H9 (cell line): ENCODE results near the gene TREML2. TPM values are rescaled to one million over a fixed set of nuclear protein-coding genes. Genes with fewer than 3 reads are reported as not detected.

Experiments
- DNase-seq: peaks from one replicate; pipeline ENCODE4 v3.0.0-alpha.2; 2017
- H2AFZ ChIP-seq: one replicate; pipeline ENCODE4 v1.6.1; 2013; ENCODE audit warnings: mild to moderate bottlenecking, low read length, control low read depth, moderate library complexity
- H2AK5ac ChIP-seq: 2 replicates; pipeline ENCODE4 v1.6.1; 2013; ENCODE audit warnings: low read length, control low read depth, mixed read lengths; ENCODE audit not compliant: insufficient read length
- H2BK120ac ChIP-seq: one replicate; pipeline ENCODE4 v1.6.1; 2013; ENCODE audit warnings: low read depth, mild to moderate bottlenecking, low read length, control low read depth, inconsistent platforms; ENCODE audit not compliant: poor library complexity, severe bottlenecking
- H2BK12ac ChIP-seq: 2 replicates; pipeline ENCODE4 v1.6.1; 2013; ENCODE audit warnings: low read length, control low read depth, mixed read lengths, low read depth; ENCODE audit not compliant: insufficient read length
- H2BK15ac ChIP-seq: 2 replicates; pipeline ENCODE4 v1.6.1; 2013; ENCODE audit warnings: low read depth, low read length, control low read depth
- H2BK20ac ChIP-seq: one replicate; pipeline ENCODE4 v1.6.1; 2013; ENCODE audit warnings: low read depth, mild to moderate bottlenecking, low read length, control low read depth, inconsistent platforms; ENCODE audit not compliant: poor library complexity, severe bottlenecking
- H2BK5ac ChIP-seq: 2 replicates; pipeline ENCODE4 v1.6.1; 2013; ENCODE audit warnings: low read length, control low read depth, mixed read lengths; ENCODE audit not compliant: insufficient read length
- H3K14ac ChIP-seq: 2 replicates; pipeline ENCODE4 v1.6.1; 2013; ENCODE audit warnings: low read length, control low read depth; ENCODE audit not compliant: insufficient read depth
- H3K18ac ChIP-seq: 2 replicates; pipeline ENCODE4 v1.6.1; 2013; ENCODE audit warnings: low read depth, mild to moderate bottlenecking, mixed read lengths, low read length, control low read depth; ENCODE audit not compliant: insufficient read length
- H3K23ac ChIP-seq: 2 replicates; pipeline ENCODE4 v1.6.1; 2013; ENCODE audit warnings: low read length, control low read depth, mixed read lengths, low read depth; ENCODE audit not compliant: insufficient read length
- H3K23me2 ChIP-seq: 2 replicates; pipeline ENCODE4 v1.6.1; 2013; ENCODE audit warnings: low read depth, mild to moderate bottlenecking, mixed read lengths, low read length, control low read depth; ENCODE audit not compliant: insufficient read length, poor library complexity, severe bottlenecking
- H3K27ac ChIP-seq: 2 replicates; pipeline ENCODE4 v1.5.1; 2013; ENCODE audit warnings: low read length, control low read depth, mixed read lengths, low read depth; ENCODE audit not compliant: insufficient read length
- H3K27me3 ChIP-seq: 2 replicates; pipeline ENCODE4 v1.6.1; 2013; ENCODE audit warnings: low read length, control low read depth, inconsistent platforms; ENCODE audit not compliant: insufficient read depth
- H3K4ac ChIP-seq: 2 replicates; pipeline ENCODE4 v1.6.1; 2013; ENCODE audit warnings: low read depth, mild to moderate bottlenecking, control low read depth, inconsistent platforms, low read length, moderate library complexity
- H3K4me1 ChIP-seq: 2 replicates; pipeline ENCODE4 v1.6.1; 2013; ENCODE audit warnings: low read length, control low read depth, inconsistent platforms; ENCODE audit not compliant: insufficient read depth
- H3K4me2 ChIP-seq: 2 replicates; pipeline ENCODE4 v1.6.1; 2013; ENCODE audit warnings: low read length, control low read depth, mixed read lengths; ENCODE audit not compliant: insufficient read length, insufficient read depth
- H3K56ac ChIP-seq: 2 replicates; pipeline ENCODE4 v1.6.1; 2013; ENCODE audit warnings: low read depth, mild to moderate bottlenecking, mixed read lengths, low read length, control low read depth; ENCODE audit not compliant: insufficient read length
- H3K79me1 ChIP-seq: 2 replicates; pipeline ENCODE4 v1.6.1; 2013; ENCODE audit warnings: low read depth, mild to moderate bottlenecking, moderate library complexity, low read length, control low read depth, inconsistent platforms; ENCODE audit not compliant: insufficient read depth, poor library complexity, severe bottlenecking
- H3K79me2 ChIP-seq: 2 replicates; pipeline ENCODE4 v1.6.1; 2013; ENCODE audit warnings: low read length, control low read depth, inconsistent platforms; ENCODE audit not compliant: insufficient read depth
- H3K9ac ChIP-seq: 2 replicates; pipeline ENCODE4 v1.6.1; 2013; ENCODE audit warnings: low read length, control low read depth, mixed read lengths; ENCODE audit not compliant: insufficient read length; ENCODE audit errors: extremely low read depth
- H3K9me3 ChIP-seq: one replicate; pipeline ENCODE4 v1.6.1; 2013; ENCODE audit warnings: low read depth, low read length, inconsistent platforms; ENCODE audit not compliant: control insufficient read depth
- H3T11ph ChIP-seq: one replicate; pipeline ENCODE4 v1.6.1; 2013; ENCODE audit warnings: mild to moderate bottlenecking, low read length, control low read depth, inconsistent platforms
- H4K20me1 ChIP-seq: one replicate; pipeline ENCODE4 v1.6.1; 2013; ENCODE audit not compliant: control insufficient read depth, insufficient read length, insufficient read depth
- H4K5ac ChIP-seq: 2 replicates; pipeline ENCODE4 v1.6.1; 2013; ENCODE audit warnings: low read depth, mild to moderate bottlenecking, mixed read lengths, low read length, control low read depth; ENCODE audit not compliant: insufficient read length
- H4K8ac ChIP-seq: replicated peaks from 2 replicates; pipeline ENCODE4 v1.6.1; 2013; ENCODE audit warnings: low read length, control low read depth, mixed read lengths, low read depth; ENCODE audit not compliant: insufficient read length
- H4K91ac ChIP-seq: 2 replicates; pipeline ENCODE4 v1.6.1; 2013; ENCODE audit warnings: low read depth, mild to moderate bottlenecking, moderate library complexity, mixed read lengths, low read length, control low read depth; ENCODE audit not compliant: insufficient read length
- H3K27ac Mint-ChIP-seq, 3 experiments: 2 replicates in 2 of 3; 3 replicates in 1 of 3; pipeline ENCODE4 v1.8.0; 2020 to 2021; ENCODE audit warnings: mixed read lengths in 3 of 3, mild to moderate bottlenecking in 1 of 3, moderate library complexity in 1 of 3
- H3K27me3 Mint-ChIP-seq: 2 replicates; pipeline ENCODE4 v1.8.0; 2021; ENCODE audit warnings: low read depth, mild to moderate bottlenecking, moderate library complexity, mixed read lengths
- H3K36me3 Mint-ChIP-seq, 3 experiments: 2 replicates in 2 of 3; 3 replicates in 1 of 3; pipeline ENCODE4 v1.8.0; 2020 to 2021; ENCODE audit warnings: low read depth in 3 of 3, mixed read lengths in 3 of 3; ENCODE audit not compliant: insufficient read depth in 1 of 3
- H3K4me1 Mint-ChIP-seq, 2 experiments: 2 replicates each; pipeline ENCODE4 v1.8.0; 2020; ENCODE audit warnings: mixed read lengths in 2 of 2
- H3K4me3 Mint-ChIP-seq, 2 experiments: 2 replicates in 1 of 2; 3 replicates in 1 of 2; pipeline ENCODE4 v1.8.0; 2020 to 2021; ENCODE audit warnings: mild to moderate bottlenecking in 2 of 2, mixed read lengths in 2 of 2, moderate library complexity in 1 of 2
- H3K9me3 Mint-ChIP-seq, 2 experiments: 2 replicates in 1 of 2; 3 replicates in 1 of 2; pipeline ENCODE4 v1.8.0; 2020; ENCODE audit warnings: mild to moderate bottlenecking in 2 of 2, mixed read lengths in 2 of 2, moderate library complexity in 1 of 2
- CTCF ChIP-seq: fragments of 200-600 bp; sonication (generic); conservative IDR thresholded peaks from 3 replicates; pipeline ENCODE4 v1.8.0; 2021; ENCODE audit warnings: antibody characterized with exemption, mild to moderate bottlenecking
- WGBS: extraction: QIAGEN DNeasy Blood & Tissue Kit; methylation state at CpG from one replicate; pipeline ENCODE4 v1.1.7; 2013; ENCODE audit warnings: missing lambda C conversion rate, low lambda C conversion rate, mixed read lengths; ENCODE audit not compliant: insufficient read length; ENCODE audit errors: extremely low coverage; 5-methylcytosine and 5-hydroxymethylcytosine counted together
- total RNA-seq: library from RNA; stranded (reverse); gene quantifications from 2 replicates; pipeline ENCODE4 v1.2.1, GENCODE V29; 2021

The TREML2 gene
- total RNA-seq, 1 experiment from 2014 or later = 0.07 TPM

GRCh38 chr6:41216616-41217015 is 15.7 kb upstream of the TREML2 start:
- H3K4me2 ChIP-seq = no peak overlapping the region
- H3K56ac ChIP-seq = no peak overlapping the region
- WGBS = no CpG with 5 or more reads among the region's 5 CpGs
- no peak overlapping the region for H3K27ac ChIP-seq
- H3T11ph ChIP-seq = no peak overlapping the region
- no peaks in the 10 kb centered on the region for H3K23me2 ChIP-seq
- no peak overlapping the region for H3K9ac ChIP-seq
- no peak overlapping the region for H3K27ac Mint-ChIP-seq
- H3K79me2 ChIP-seq = no peaks in the 10 kb centered on the region
- 0 out of 4 replicates have a peak, but pooled peaks cover 0 to 2% of the 10 kb centered on the region in 2 experiments for H3K4me1 Mint-ChIP-seq
- TF ChIP-seq CTCF = no peak
- H4K91ac ChIP-seq = no peak overlapping the region
- no peaks in the 10 kb centered on the region; a peak in 3 of 7 replicates for H3K36me3 Mint-ChIP-seq
- no peak overlapping the region for H2AFZ ChIP-seq
- H4K8ac ChIP-seq = no peak overlapping the region
- no peak overlapping the region for H2BK20ac ChIP-seq
- no peak overlapping the region for H2BK5ac ChIP-seq
- no peaks in the 10 kb centered on the region for H3K79me1 ChIP-seq
- H3K9me3 Mint-ChIP-seq = peaks cover 14 to 21% of the 10 kb centered on the region in 2 experiments
- no peaks in the 10 kb centered on the region for H3K4me1 ChIP-seq
- H4K20me1 ChIP-seq = no peaks in the 10 kb centered on the region
- no peak overlapping the region for H3K14ac ChIP-seq
- no peak overlapping the region for H2AK5ac ChIP-seq
- no peak overlapping the region for H3K18ac ChIP-seq
- H3K23ac ChIP-seq = no peak overlapping the region
- H2BK15ac ChIP-seq = no peak overlapping the region
- H3K9me3 ChIP-seq = no peaks in the 10 kb centered on the region
- no peak overlapping the region for H4K5ac ChIP-seq
- H3K4me3 Mint-ChIP-seq = no peak overlapping the region
- no peak overlapping the region for H2BK120ac ChIP-seq
- no peak overlapping the region for H3K4ac ChIP-seq
- no peak overlapping the region for H2BK12ac ChIP-seq
- no peaks in the 10 kb centered on the region for H3K27me3 ChIP-seq
- DNase-seq = no peak
- H3K27me3 Mint-ChIP-seq = peaks cover 11% of the 10 kb centered on the region
